MCF 10A (cell line): ENCODE measurements around the gene ARHGEF16. TPM values are rescaled to one million over a fixed set of nuclear protein-coding genes. Genes with fewer than 3 reads are reported as not detected.

Source experiments
- BruUV-seq: library from RNA; stranded (reverse); fragments of 400-500 nt; replicated peaks from 2 replicates; lab custom pipeline; 2021; lab: Mats Ljungman, UMichigan
- CTCF ChIA-PET: fragments of 300-600 bp; sonication (Branson Sonifier 250); formaldehyde crosslinking; extraction: SDS; loops from one replicate; lab custom pipeline; 2021; ENCODE audit warnings: antibody characterized with exemption, inconsistent platforms; lab: Yijun Ruan, JAX
- POLR2A ChIA-PET: fragments of 300-600, 350-650 bp; sonication (Branson Sonifier 250); formaldehyde crosslinking; extraction: SDS; loops from one replicate; lab custom pipeline; 2020; ENCODE audit warnings: antibody characterized with exemption, inconsistent platforms; lab: Yijun Ruan, JAX
- DNase-seq: peaks from one replicate; pipeline ENCODE4 v3.0.0-alpha.2; 2018; ENCODE audit not compliant: unreplicated experiment
- H3K27ac Mint-ChIP-seq: one replicate; pipeline ENCODE4 v1.8.0; 2022; ENCODE audit warnings: mild to moderate bottlenecking, low read depth, mixed read lengths; ENCODE audit not compliant: unreplicated experiment
- H3K27me3 Mint-ChIP-seq: one replicate; pipeline ENCODE4 v1.8.0; 2022; ENCODE audit warnings: mixed read lengths; ENCODE audit not compliant: insufficient read depth, unreplicated experiment
- H3K36me3 Mint-ChIP-seq: one replicate; pipeline ENCODE4 v1.8.0; 2022; ENCODE audit warnings: mild to moderate bottlenecking, moderate library complexity, mixed read lengths; ENCODE audit not compliant: insufficient read depth, unreplicated experiment
- H3K4me1 Mint-ChIP-seq: one replicate; pipeline ENCODE4 v1.8.0; 2022; ENCODE audit warnings: mixed read lengths; ENCODE audit not compliant: insufficient read depth, unreplicated experiment
- H3K4me3 Mint-ChIP-seq: one replicate; pipeline ENCODE4 v1.8.0; 2022; ENCODE audit warnings: mild to moderate bottlenecking, moderate library complexity, mixed read lengths; ENCODE audit not compliant: unreplicated experiment
- H3K9me3 Mint-ChIP-seq: one replicate; pipeline ENCODE4 v1.8.0; 2022; ENCODE audit warnings: mixed read lengths; ENCODE audit not compliant: unreplicated experiment
- CTCF ChIP-seq: fragments of 200-600 bp; IDR thresholded peaks from one replicate; pipeline ENCODE4 v1.8.0; 2022; ENCODE audit warnings: antibody characterized with exemption, mild to moderate bottlenecking; ENCODE audit not compliant: unreplicated experiment
- intact Hi-C: fragments of 100-400 bp; cut with micrococcal nuclease; formaldehyde crosslinking; loops from 2 replicates; pipeline ENCODE4 v1.14.1; 2022
- total RNA-seq: library from RNA; stranded (reverse); gene quantifications from 2 replicates; pipeline ENCODE4 v1.2.3, GENCODE V29; 2022

Gene ARHGEF16
- total RNA-seq, 1 experiment from 2014 or later, result 8.6 TPM

GRCh38 chr1:3481836-3482375 is 27.4 kb downstream of the ARHGEF16 start:
- no TSS peak for BruUV-seq
- peaks cover 19% of the 10 kb centered on the region for H3K36me3 Mint-ChIP-seq
- ChIA-PET POLR2A (interaction anchor here (0.6 to 2.0 kb wide), 5 partner anchors 9 to 235 kb away, joined by 3 to 17 read pairs (median 5); no protein-coding TSS in a partner anchor), CTCF (interaction anchor here (0.8 to 9.9 kb wide), 7 partner anchors 9 to 138 kb away, joined by 3 to 198 read pairs (median 4); no protein-coding TSS in a partner anchor)
- TF ChIP-seq CTCF, result no peak
- intact Hi-C loops, result no loop called here
- H3K27me3 Mint-ChIP-seq, result no peaks in the 10 kb centered on the region
- no peak overlapping the region for H3K4me3 Mint-ChIP-seq
- H3K9me3 Mint-ChIP-seq, result no peaks in the 10 kb centered on the region
- no peak for DNase-seq
- peaks cover 10% of the 10 kb centered on the region for H3K4me1 Mint-ChIP-seq
- no peak overlapping the region for H3K27ac Mint-ChIP-seq

- intact Hi-C loops, result no loop called here
- TF ChIP-seq CTCF, result peak; percentile 60
- peak; percentile 93 for DNase-seq
- no peaks in the 10 kb centered on the region for H3K27me3 Mint-ChIP-seq
- H3K4me3 Mint-ChIP-seq, result no peak overlapping the region
- H3K27ac Mint-ChIP-seq, result no peak overlapping the region
- peaks cover 19% of the 10 kb centered on the region for H3K36me3 Mint-ChIP-seq
- POLR2A ChIA-PET, result interaction anchor here (1.5 to 2.0 kb wide), 4 partner anchors 9 to 48 kb away, joined by 3 to 17 read pairs (median 10); no protein-coding TSS in a partner anchor
- peaks cover 10% of the 10 kb centered on the region for H3K4me1 Mint-ChIP-seq
- no TSS peak for BruUV-seq
- CTCF ChIA-PET, result interaction anchor here (0.7 to 9.9 kb wide), 9 partner anchors 10 to 138 kb away, joined by 3 to 198 read pairs (median 4); no protein-coding TSS in a partner anchor
- H3K9me3 Mint-ChIP-seq, result no peaks in the 10 kb centered on the region
Measured at GRCh38 chr1:3482378-3482849, 27.9 kb downstream of the ARHGEF16 start.

- ChIA-PET CTCF (interaction anchor here (1.2 to 9.9 kb wide), 4 partner anchors 11 to 135 kb away, joined by 3 to 198 read pairs (median 10); no protein-coding TSS in a partner anchor), POLR2A (interaction anchor here (2.0 kb wide), 1 partner anchor 30 kb away, joined by 16 read pairs; no protein-coding TSS in a partner anchor)
- Mint-ChIP-seq H3K4me1 (peaks cover 10% of the 10 kb centered on the region), H3K4me3 (no peak overlapping the region), H3K36me3 (peaks cover 15% of the 10 kb centered on the region), H3K27me3 (no peaks in the 10 kb centered on the region), H3K27ac (peak overlapping the region; percentile 79), H3K9me3 (peaks cover under 1% of the 10 kb centered on the region)
- BruUV-seq, result no TSS peak
- intact Hi-C loops, result no loop called here
- no peak for DNase-seq
- no peak for TF ChIP-seq CTCF
Measured at GRCh38 chr1:3483380-3483779, 28.9 kb downstream of the ARHGEF16 start.

GRCh38 chr1:3483801-3484444 is 29.5 kb downstream of the ARHGEF16 start:
- H3K4me3 Mint-ChIP-seq, result peak overlapping the region; percentile 33
- peaks cover 13% of the 10 kb centered on the region for H3K36me3 Mint-ChIP-seq
- CTCF ChIA-PET, result interaction anchor here (0.5 to 9.9 kb wide), 17 partner anchors 9 to 1311 kb away, joined by 3 to 198 read pairs (median 3); partner anchors contain the start of gene TPRG1L
- H3K4me1 Mint-ChIP-seq, result peaks cover 10% of the 10 kb centered on the region
- no peaks in the 10 kb centered on the region for H3K27me3 Mint-ChIP-seq
- TF ChIP-seq CTCF, result peak; percentile 97
- DNase-seq, result peak; percentile 72
- no TSS peak for BruUV-seq
- POLR2A ChIA-PET, result interaction anchor here (3.0 kb wide), 1 partner anchor 31 kb away, joined by 20 read pairs; no protein-coding TSS in a partner anchor
- peaks cover 6% of the 10 kb centered on the region for H3K9me3 Mint-ChIP-seq
- H3K27ac Mint-ChIP-seq, result peak overlapping the region; percentile 79
- intact Hi-C loops, result loop anchor here (1.0 kb wide), 1 partner anchor 31 kb away; no protein-coding TSS in a partner anchor
